GM23248 (cell line): ENCODE results near the gene NCOA1. TPM values are rescaled to one million over a fixed set of nuclear protein-coding genes. Genes with fewer than 3 reads are reported as not detected.
"Not testable (repeated sequence)": the region's sequence is repeated elsewhere in the genome, so short reads cannot be mapped to it uniquely, and the experiment has no call there.

Source experiments
- DNase-seq: peaks from one replicate; pipeline ENCODE4 v3.0.0-alpha.2; 2015
- H2AFZ ChIP-seq: fragments of 200-600 bp; sonication (generic); 2 replicates; pipeline ENCODE4 v1.6.1; 2016; ENCODE audit warnings: antibody characterized with exemption
- H3F3A ChIP-seq: fragments of 200-600 bp; sonication (generic); 2 replicates; pipeline ENCODE4 v1.6.1; 2016; ENCODE audit warnings: mild to moderate bottlenecking, antibody characterized with exemption, mixed run types; ENCODE audit not compliant: insufficient read depth
- H3K27ac ChIP-seq: fragments of 200-600 bp; sonication (generic); 2 replicates; pipeline ENCODE4 v1.5.1; 2016; ENCODE audit warnings: mild to moderate bottlenecking
- H3K27me3 ChIP-seq: fragments of 200-600 bp; sonication (generic); replicated peaks from 2 replicates; pipeline ENCODE4 v1.6.1; 2016; ENCODE audit warnings: mild to moderate bottlenecking; ENCODE audit not compliant: insufficient read depth
- H3K36me3 ChIP-seq: fragments of 200-600 bp; sonication (generic); 2 replicates; pipeline ENCODE4 v1.6.1; 2016; ENCODE audit warnings: low read depth, mild to moderate bottlenecking
- H3K4me1 ChIP-seq: fragments of 200-600 bp; sonication (generic); 2 replicates; pipeline ENCODE4 v1.6.1; 2016; ENCODE audit warnings: mild to moderate bottlenecking; ENCODE audit not compliant: insufficient read depth
- H3K4me2 ChIP-seq: fragments of 200-600 bp; sonication (generic); one replicate; pipeline ENCODE4 v1.6.1; 2016; ENCODE audit warnings: mild to moderate bottlenecking; ENCODE audit not compliant: unreplicated experiment
- H3K4me3 ChIP-seq: fragments of 200-600 bp; sonication (generic); 2 replicates; pipeline ENCODE4 v1.5.1; 2016; ENCODE audit warnings: mild to moderate bottlenecking
- H3K79me2 ChIP-seq: fragments of 200-600 bp; sonication (generic); 2 replicates; pipeline ENCODE4 v1.6.1; 2016; ENCODE audit warnings: mild to moderate bottlenecking; ENCODE audit not compliant: insufficient read depth
- H3K9ac ChIP-seq: fragments of 200-600 bp; sonication (generic); 2 replicates; pipeline ENCODE4 v1.6.1; 2016; ENCODE audit warnings: mild to moderate bottlenecking
- H3K9me2 ChIP-seq: fragments of 200-600 bp; sonication (generic); 2 replicates; pipeline ENCODE4 v1.6.1; 2016; ENCODE audit warnings: mixed run types, mild to moderate bottlenecking, moderate library complexity; ENCODE audit not compliant: insufficient read depth
- H3K9me3 ChIP-seq: fragments of 200-600 bp; sonication (generic); one replicate; pipeline ENCODE4 v1.6.1; 2017; ENCODE audit warnings: low read depth
- H4K20me1 ChIP-seq: fragments of 200-600 bp; sonication (generic); 2 replicates; pipeline ENCODE4 v1.6.0; 2016; ENCODE audit not compliant: insufficient read depth
- EZH2 ChIP-seq: fragments of 200-600 bp; sonication (generic); IDR thresholded peaks from 2 replicates; pipeline ENCODE4 v1.6.1; 2018; ENCODE audit warnings: antibody characterized with exemption, mild to moderate bottlenecking; ENCODE audit not compliant: insufficient read depth, poor library complexity, severe bottlenecking
- EZH2phosphoT487 ChIP-seq: fragments of 200-600 bp; sonication (generic); IDR thresholded peaks from 2 replicates; pipeline ENCODE4 v1.6.1; 2018; ENCODE audit warnings: antibody characterized with exemption, moderate library complexity, mild to moderate bottlenecking, low read depth; ENCODE audit not compliant: insufficient read depth
- WGBS, 2 experiments: methylation state at CpG; one replicate each; pipeline ENCODE4 v1.1.6; 2015 to 2017; ENCODE audit warnings: low lambda C conversion rate in 2 of 2, low coverage in 1 of 2; ENCODE audit errors: missing lambda C conversion rate in 2 of 2; 5-methylcytosine and 5-hydroxymethylcytosine counted together
- in situ Hi-C: fragments of 300-500 bp; cut with MboI; formaldehyde crosslinking; loops from 2 replicates; pipeline ENCODE4 v1.15.0; 2020
- polyA plus RNA-seq: library from polyadenylated mRNA; unstranded; fragments of >200 nt; fragmentation: Nextera tagmentation; extraction: Ambion mirVana; gene quantifications from 2 replicates; pipeline ENCODE4 v1.2.1, GENCODE V29; 2016
- total RNA-seq: library from RNA; depleted of rRNA; stranded (reverse); fragments of >200 nt; shearing (Covaris generic); gene quantifications from 2 replicates; pipeline ENCODE4 v1.2.3, GENCODE V29; 2014

The NCOA1 gene
- total and polyA plus RNA-seq, 2 experiments from 2014 or later: 2.6 to 8.0 TPM

DNA sequence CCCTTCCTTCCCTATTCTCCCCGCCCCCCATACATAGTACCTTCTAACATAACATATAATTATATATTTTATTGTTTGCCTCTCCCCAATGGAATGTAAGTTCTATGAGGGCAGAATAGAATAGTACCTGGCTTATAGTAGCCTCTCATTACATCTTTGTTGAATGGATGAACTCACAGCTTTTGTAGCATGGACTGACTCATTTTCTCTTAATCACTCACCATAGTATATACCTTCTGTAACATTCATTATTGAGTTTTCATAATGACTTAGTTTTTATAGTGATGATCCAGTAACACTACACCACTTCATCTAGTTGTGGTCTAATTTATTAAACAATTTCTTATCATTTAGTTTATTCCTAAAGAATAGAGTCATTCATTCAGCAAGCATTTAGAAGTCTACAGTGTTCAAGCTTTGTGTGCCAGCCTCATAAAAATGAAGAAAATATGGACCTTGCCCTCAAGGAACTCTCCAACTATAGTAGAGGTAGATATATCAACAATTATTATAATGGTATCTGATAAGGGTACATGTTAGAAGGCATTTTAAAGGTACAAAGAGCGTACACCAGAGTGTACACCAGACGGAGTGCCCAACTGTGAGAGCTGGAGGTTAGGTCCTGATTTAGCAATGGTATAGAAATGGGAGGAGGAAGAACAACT is 31.1 kb downstream of the NCOA1 start:
- H4K20me1 ChIP-seq: no peaks in the 10 kb centered on the region; the same call in 1 of the 2 replicates
- H3K27ac ChIP-seq: no peak overlapping the region
- H3K36me3 ChIP-seq: no peaks in the 10 kb centered on the region
- in situ Hi-C loops: no loop called here
- no peak overlapping the region for H2AFZ ChIP-seq
- H3K9ac ChIP-seq: no peak overlapping the region
- H3K4me1 ChIP-seq: no peaks in the 10 kb centered on the region
- H3F3A ChIP-seq: no peaks in the 10 kb centered on the region
- DNase-seq: no peak
- H3K9me2 ChIP-seq: peaks cover 5% of the 10 kb centered on the region; the same call in 1 of the 2 replicates
- peaks cover 15% of the 10 kb centered on the region for H3K79me2 ChIP-seq
- no peak overlapping the region for H3K4me3 ChIP-seq
- no peaks in the 10 kb centered on the region for H3K27me3 ChIP-seq
- no peak for TF ChIP-seq EZH2phosphoT487
- no peak for TF ChIP-seq EZH2
- H3K9me3 ChIP-seq: no peaks in the 10 kb centered on the region
- WGBS, 2 experiments: 83 to 84% methylated on average over 3 of the region's 3 CpGs
- no peak overlapping the region for H3K4me2 ChIP-seq

DNA sequence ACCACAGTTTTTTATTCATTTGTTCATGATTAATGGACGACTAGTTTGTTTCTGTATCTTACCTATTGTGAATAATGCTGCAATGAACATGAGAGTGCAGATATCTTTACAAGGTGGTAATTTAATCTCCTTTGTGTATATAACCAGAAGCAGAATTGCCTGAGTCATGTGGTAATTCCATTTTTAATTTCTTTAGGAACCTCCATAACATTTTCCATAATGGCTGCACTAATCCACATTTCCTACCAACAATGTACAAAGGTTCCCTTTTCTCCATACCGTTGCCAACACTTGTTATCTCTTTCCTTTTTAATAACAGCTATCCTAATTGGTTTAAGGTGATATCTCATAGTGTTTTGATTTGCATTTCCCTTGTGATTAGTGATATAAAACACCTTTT is 36.5 kb downstream of the NCOA1 start:
- in situ Hi-C loops: no loop called here
- no peak for DNase-seq
- H3K4me2 ChIP-seq: no peak overlapping the region
- H2AFZ ChIP-seq: no peak overlapping the region
- H3K4me1 ChIP-seq: no peaks in the 10 kb centered on the region
- no peaks in the 10 kb centered on the region for H3K9me2 ChIP-seq
- no peaks in the 10 kb centered on the region for H3K9me3 ChIP-seq
- peaks cover 24% of the 10 kb centered on the region for H3K79me2 ChIP-seq
- no peaks in the 10 kb centered on the region for H3K27me3 ChIP-seq
- no peaks in the 10 kb centered on the region; the same call in none of the 2 replicates for H4K20me1 ChIP-seq
- H3K9ac ChIP-seq: no peak overlapping the region
- no peak overlapping the region for H3K4me3 ChIP-seq
- 78 to 89% methylated on average over 2 of the region's 2 CpGs for WGBS, 2 experiments
- H3K36me3 ChIP-seq: no peaks in the 10 kb centered on the region
- no peaks in the 10 kb centered on the region for H3F3A ChIP-seq
- TF ChIP-seq EZH2: no peak
- no peak for TF ChIP-seq EZH2phosphoT487
- no peak overlapping the region for H3K27ac ChIP-seq

DNA sequence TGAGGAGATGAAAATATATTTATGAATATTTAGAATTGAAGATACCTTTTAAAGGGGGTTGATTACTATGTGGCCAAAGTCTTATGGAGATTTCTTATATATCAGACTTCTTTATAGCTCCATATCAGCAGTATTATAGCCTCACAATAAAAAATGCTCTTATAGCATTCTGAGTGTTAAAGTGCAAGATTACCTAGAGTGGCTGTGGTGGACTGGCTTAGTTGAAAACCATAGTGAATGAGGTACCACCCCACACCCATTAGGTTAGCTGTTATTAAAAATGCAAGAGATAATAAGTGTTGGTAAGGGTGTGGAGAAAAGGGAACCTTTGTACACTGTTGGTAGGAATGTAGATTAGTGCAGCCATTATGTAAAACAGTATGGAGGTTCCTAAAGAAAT is 39.7 kb downstream of the NCOA1 start:
- Histone ChIP-seq H3K9me2 (no peaks in the 10 kb centered on the region), H3F3A (no peaks in the 10 kb centered on the region), H3K27me3 (no peaks in the 10 kb centered on the region), H3K79me2 (peaks cover 30% of the 10 kb centered on the region), H4K20me1 (no peaks in the 10 kb centered on the region; the same call in none of the 2 replicates), H3K36me3 (no peaks in the 10 kb centered on the region), H2AFZ (no peak overlapping the region), H3K27ac (no peak overlapping the region), H3K9ac (no peak overlapping the region), H3K4me2 (no peak overlapping the region), H3K4me3 (no peak overlapping the region), H3K9me3 (no peaks in the 10 kb centered on the region), H3K4me1 (no peaks in the 10 kb centered on the region)
- no peak for DNase-seq
- in situ Hi-C loops: no loop called here
- TF ChIP-seq EZH2 (no peak), EZH2phosphoT487 (no peak)

DNA sequence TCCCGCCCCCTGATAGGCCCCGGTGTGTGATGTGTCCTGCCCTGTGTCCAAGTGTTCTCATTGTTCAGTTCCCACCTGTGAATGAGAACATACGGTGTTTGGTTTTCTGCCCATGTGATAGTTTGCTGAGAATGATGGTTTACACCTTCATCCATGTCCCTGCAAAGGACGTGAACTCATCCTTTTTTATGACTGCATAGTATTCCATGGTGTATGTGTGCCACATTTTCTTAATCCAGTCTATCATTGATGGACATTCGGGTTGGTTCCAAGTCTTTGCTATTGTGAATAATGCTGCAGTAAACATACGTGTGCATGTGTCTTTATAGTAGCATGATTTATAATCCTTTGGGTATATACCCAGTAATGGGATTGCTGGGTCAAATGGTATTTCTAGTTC is 40.6 kb downstream of the NCOA1 start:
- H3K4me1 ChIP-seq, H3K9ac ChIP-seq, H4K20me1 ChIP-seq, DNase-seq, H2AFZ ChIP-seq, in situ Hi-C loops, H3K4me2 ChIP-seq, H3K4me3 ChIP-seq, H3K27me3 ChIP-seq, H3K9me3 ChIP-seq, H3F3A ChIP-seq, H3K9me2 ChIP-seq, H3K27ac ChIP-seq, H3K36me3 ChIP-seq: not testable (repeated sequence)
- peaks cover 38% of the 10 kb centered on the region for H3K79me2 ChIP-seq
- WGBS, 2 experiments: 79 to 86% methylated on average over 6 of the region's 6 CpGs

DNA sequence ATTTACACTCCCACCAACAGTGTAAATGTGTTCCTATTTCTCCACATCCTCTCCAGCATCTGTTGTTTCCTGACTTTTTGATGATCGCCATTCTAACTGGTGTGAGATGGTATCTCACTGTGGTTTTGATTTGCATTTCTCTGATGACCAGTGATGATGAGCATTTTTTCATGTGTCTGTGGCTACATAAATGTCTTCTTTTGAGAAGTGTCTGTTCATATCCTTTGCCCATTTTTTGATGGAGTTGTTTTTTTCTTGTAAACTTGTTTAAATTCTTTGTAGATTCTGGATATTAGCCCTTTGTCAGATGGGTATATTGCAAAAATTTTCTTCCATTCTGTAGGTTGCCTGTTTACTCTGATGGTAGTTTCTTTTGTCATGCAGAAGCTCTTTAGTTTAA is 41.0 kb downstream of the NCOA1 start:
- H3K27ac ChIP-seq, H3K4me3 ChIP-seq, H3K9me2 ChIP-seq, H3K9me3 ChIP-seq, H3K4me2 ChIP-seq, H3K4me1 ChIP-seq, H4K20me1 ChIP-seq, H3K27me3 ChIP-seq, in situ Hi-C loops, H3K36me3 ChIP-seq, H2AFZ ChIP-seq, H3K9ac ChIP-seq, DNase-seq, H3F3A ChIP-seq: not testable (repeated sequence)
- 100% methylated on average over 1 of the region's 1 CpG for WGBS, 2 experiments
- H3K79me2 ChIP-seq: peaks cover 39% of the 10 kb centered on the region

DNA sequence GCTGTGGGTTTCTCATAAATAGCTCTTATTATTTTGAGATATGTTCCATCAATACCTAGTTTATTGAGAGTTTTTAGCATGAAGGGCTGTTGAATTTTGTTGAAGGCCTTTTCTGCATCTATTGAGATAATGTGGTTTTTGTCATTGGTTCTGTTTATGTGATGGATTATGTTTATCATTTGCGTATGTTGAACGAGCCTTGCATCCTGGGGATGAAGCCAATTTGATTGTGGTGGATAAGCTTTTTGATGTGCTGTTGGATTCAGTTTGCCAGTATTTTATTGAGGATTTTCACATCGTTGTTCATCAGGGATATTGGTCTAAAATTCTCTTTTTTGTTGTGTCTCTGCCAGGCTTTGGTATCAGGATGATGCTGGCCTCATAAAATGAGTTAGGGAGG is 42.5 kb downstream of the NCOA1 start:
- DNase-seq, H3K36me3 ChIP-seq, H3K4me3 ChIP-seq, H3K9me2 ChIP-seq, H3K9me3 ChIP-seq, H4K20me1 ChIP-seq, H3K4me2 ChIP-seq, H3K27me3 ChIP-seq, H3K27ac ChIP-seq, H3K9ac ChIP-seq, H2AFZ ChIP-seq, H3F3A ChIP-seq, in situ Hi-C loops, H3K4me1 ChIP-seq: not testable (repeated sequence)
- H3K79me2 ChIP-seq: peaks cover 30% of the 10 kb centered on the region
- 90 to 94% methylated on average over 3 of the region's 3 CpGs for WGBS, 2 experiments
